ENCODE measurements around the gene PSD2. TPM values are rescaled to one million over a fixed set of nuclear protein-coding genes. Genes with fewer than 3 reads are reported as not detected.

PSD2 gene
- total RNA-seq, 1 donor from 2014 or later = 0.25 TPM

GRCh38 chr5:139844472-139845145, 49.0 kb downstream of the PSD2 start:
- no peaks in the 10 kb centered on the region for H3K36me3 ChIP-seq (ENCODE audit: insufficient read depth, low read length)
- no peaks in the 10 kb centered on the region for H3K9me3 ChIP-seq (ENCODE audit: insufficient read depth, low read depth, low read length)
- no peak overlapping the region for H3K27ac Mint-ChIP-seq (ENCODE audit: unreplicated experiment)
- H3K4me3 ChIP-seq (ENCODE audit: insufficient read depth, low read depth, low read length) = no peak overlapping the region
- no peaks in the 10 kb centered on the region for H3K9me3 Mint-ChIP-seq (ENCODE audit: unreplicated experiment)
- peak overlapping the region; percentile 30 for H2AFZ ChIP-seq (ENCODE audit: low read depth, low read length)
- H3K4me2 ChIP-seq (ENCODE audit: low read length) = no peak overlapping the region
- no peaks in the 10 kb centered on the region for H3K36me3 Mint-ChIP-seq (ENCODE audit: low read depth, unreplicated experiment)
- H3K79me2 ChIP-seq (ENCODE audit: insufficient read depth, low read length) = no peaks in the 10 kb centered on the region
- H4K20me1 ChIP-seq (ENCODE audit: insufficient read depth, low read length) = no peaks in the 10 kb centered on the region
- no peak for TF ChIP-seq EZH2 (IDR thresholded peaks at IDR 0.05; ENCODE audit: insufficient read depth, low read length)
- TF ChIP-seq CTCF (IDR thresholded peaks at IDR 0.05; ENCODE audit: insufficient read depth, low read depth, low read length) = peak; percentile 84
- no peak overlapping the region for H3K27ac ChIP-seq (ENCODE audit: low read depth, low read length)
- H3K27me3 Mint-ChIP-seq (ENCODE audit: low read depth, unreplicated experiment) = peaks cover 75% of the 10 kb centered on the region
- no peak overlapping the region for H3K9ac ChIP-seq (ENCODE audit: low read length)
- no peaks in the 10 kb centered on the region for H3K4me1 ChIP-seq (ENCODE audit: insufficient read depth, low read length)
- DNase-seq (ENCODE audit: low read depth) (peak; percentile 52), FAIRE-seq (no peak)
- H3K4me3 Mint-ChIP-seq (ENCODE audit: unreplicated experiment) = no peak overlapping the region
- no peaks in the 10 kb centered on the region for H3K4me1 Mint-ChIP-seq (ENCODE audit: low read depth, unreplicated experiment)
- H3K27me3 ChIP-seq (ENCODE audit: insufficient read depth, low read length) = peaks cover 14% of the 10 kb centered on the region

DNA sequence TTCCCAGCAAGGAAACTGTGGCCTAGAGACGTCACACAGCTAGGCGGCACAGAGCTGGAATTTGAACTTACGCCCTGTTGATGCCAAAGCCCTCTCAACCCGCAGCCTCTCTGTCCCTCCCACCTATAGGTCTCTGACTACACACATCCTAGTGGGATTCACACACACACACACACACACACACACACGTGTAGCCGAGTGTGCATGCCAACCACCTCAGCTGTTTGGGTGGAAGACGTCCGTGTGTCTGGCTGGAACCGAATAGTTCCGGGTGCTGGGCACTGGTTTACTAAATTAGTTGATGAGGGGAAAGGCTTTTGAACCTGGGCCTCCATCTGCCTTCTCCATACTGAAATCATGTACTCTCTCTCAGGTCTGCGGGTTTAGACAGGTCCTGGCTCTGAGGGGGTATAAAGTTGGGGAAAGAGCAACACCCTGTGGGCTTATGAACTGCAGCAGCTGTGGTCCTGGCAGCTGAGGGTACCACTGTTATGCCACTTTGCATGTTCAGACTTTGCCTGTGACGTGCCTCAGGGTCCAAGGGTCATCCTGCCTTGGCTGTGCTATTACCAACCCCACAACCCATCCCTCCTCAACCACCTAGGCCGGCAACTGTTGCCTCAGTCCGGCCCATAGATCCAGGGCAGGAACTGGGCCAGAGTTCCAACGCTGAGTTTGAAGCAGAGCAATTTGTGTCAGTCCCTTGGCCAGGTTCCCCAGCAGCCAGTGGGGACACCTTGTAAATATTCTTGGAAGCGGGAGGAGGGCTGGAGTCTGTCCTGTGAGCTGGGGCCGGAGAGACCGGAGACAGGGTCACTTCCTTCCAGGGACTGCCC, 50.5 kb downstream of the PSD2 start:
- DNase-seq (ENCODE audit: low read depth) (no peak), FAIRE-seq (no peak)
- no peak overlapping the region for H2AFZ ChIP-seq (ENCODE audit: low read depth, low read length)
- H3K27me3 ChIP-seq (ENCODE audit: insufficient read depth, low read length) = peaks cover 14% of the 10 kb centered on the region
- no peak overlapping the region for H3K27ac ChIP-seq (ENCODE audit: low read depth, low read length)
- H3K79me2 ChIP-seq (ENCODE audit: insufficient read depth, low read length) = no peaks in the 10 kb centered on the region
- no peaks in the 10 kb centered on the region for H3K4me1 ChIP-seq (ENCODE audit: insufficient read depth, low read length)
- no peak for TF ChIP-seq CTCF (IDR thresholded peaks at IDR 0.05; ENCODE audit: insufficient read depth, low read depth, low read length)
- TF ChIP-seq EZH2 (IDR thresholded peaks at IDR 0.05; ENCODE audit: insufficient read depth, low read length) = peak; percentile 22
- no peak overlapping the region for H3K27ac Mint-ChIP-seq (ENCODE audit: unreplicated experiment)
- H3K36me3 ChIP-seq (ENCODE audit: insufficient read depth, low read length) = no peaks in the 10 kb centered on the region
- H3K36me3 Mint-ChIP-seq (ENCODE audit: low read depth, unreplicated experiment) = peaks cover 2% of the 10 kb centered on the region
- no peaks in the 10 kb centered on the region for H3K4me1 Mint-ChIP-seq (ENCODE audit: low read depth, unreplicated experiment)
- H3K9ac ChIP-seq (ENCODE audit: low read length) = no peak overlapping the region
- H3K4me2 ChIP-seq (ENCODE audit: low read length) = no peak overlapping the region
- peaks cover 75% of the 10 kb centered on the region for H3K27me3 Mint-ChIP-seq (ENCODE audit: low read depth, unreplicated experiment)
- H3K4me3 ChIP-seq (ENCODE audit: insufficient read depth, low read depth, low read length) = no peak overlapping the region
- no peaks in the 10 kb centered on the region for H3K9me3 ChIP-seq (ENCODE audit: insufficient read depth, low read depth, low read length)
- no peaks in the 10 kb centered on the region for H3K9me3 Mint-ChIP-seq (ENCODE audit: unreplicated experiment)
- H3K4me3 Mint-ChIP-seq (ENCODE audit: unreplicated experiment) = no peak overlapping the region
- no peaks in the 10 kb centered on the region for H4K20me1 ChIP-seq (ENCODE audit: insufficient read depth, low read length)

Data from astrocyte (in vitro differentiated cells and primary cell).